ENCODE measurements around the gene VSIG2. TPM values are rescaled to one million over a fixed set of nuclear protein-coding genes. Genes with fewer than 3 reads are reported as not detected.

VSIG2 gene
- total RNA-seq, 4 donors from 2014 or later: not detected

DNA sequence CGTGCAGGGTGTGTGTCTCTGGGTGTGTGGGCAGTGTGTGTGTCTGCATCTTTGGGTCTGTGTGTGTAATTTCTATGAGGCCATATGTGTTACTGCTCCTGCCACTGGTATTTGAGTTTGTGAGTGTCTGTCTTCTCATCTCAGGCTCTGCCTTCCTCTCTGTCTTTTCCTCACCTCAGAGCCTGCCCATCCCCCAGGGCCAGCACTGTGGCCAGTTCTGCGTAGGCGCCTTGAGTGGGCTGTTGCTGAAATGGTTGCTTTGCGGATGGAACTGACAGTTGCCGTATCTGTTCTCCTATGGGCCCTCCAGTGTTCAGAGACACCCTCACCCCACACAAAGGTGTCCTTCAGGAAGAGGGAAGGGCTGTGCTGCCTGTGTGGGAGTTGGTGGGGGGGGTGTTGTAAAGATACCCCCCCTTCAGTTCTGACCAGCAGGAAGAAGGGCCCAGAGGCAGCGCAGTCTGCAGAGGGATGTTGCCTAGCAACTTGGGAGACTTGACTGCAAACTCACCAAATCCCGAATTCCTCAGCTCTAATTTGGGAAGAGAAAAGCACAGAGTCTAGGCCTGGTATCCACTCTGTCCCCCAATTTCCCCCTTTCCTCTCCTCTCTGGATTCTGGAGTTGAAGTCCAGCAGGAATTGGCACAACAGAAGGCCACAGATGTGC lies 14.3 kb downstream of the VSIG2 start:
- Histone ChIP-seq H3K27ac (no peak overlapping the region), H3K4me1 (peaks cover 0 to 14% (median 9%) of the 10 kb centered on the region in 4 donors), H3K9me3 (no peaks in the 10 kb centered on the region), H3K36me3 (no peaks in the 10 kb centered on the region), H3K4me3 (no peak overlapping the region), H3K27me3 (no peaks in the 10 kb centered on the region)
- TF ChIP-seq CTCF (IDR thresholded peaks at IDR 0.05) (no peak), POLR2A (IDR thresholded peaks at IDR 0.05) (no peak)
- DNase-seq: no peak

DNA sequence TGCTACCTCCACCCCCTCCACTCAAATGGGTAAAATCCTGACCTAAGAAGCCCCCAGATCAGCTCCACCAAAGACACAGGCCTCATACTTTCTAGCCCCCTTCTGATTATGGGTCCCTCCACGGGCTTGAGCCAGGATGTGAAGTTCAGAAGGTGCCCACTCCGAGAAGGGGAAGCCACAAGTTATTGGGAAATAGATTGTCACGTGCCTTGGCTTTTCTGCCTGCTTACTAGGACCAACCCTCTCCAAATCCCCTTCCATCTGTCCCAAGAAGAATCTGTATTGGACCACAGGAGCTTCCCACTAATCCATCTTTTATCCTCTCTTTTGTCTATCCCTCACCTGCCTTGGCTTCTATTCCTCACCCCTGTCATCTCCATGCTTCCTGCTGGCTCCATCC lies 15.3 kb downstream of the VSIG2 start:
- no peaks in the 10 kb centered on the region for H3K9me3 ChIP-seq
- no peaks in the 10 kb centered on the region for H3K27me3 ChIP-seq
- H3K36me3 ChIP-seq: no peaks in the 10 kb centered on the region

GRCh38 chr11:124732230-124732629 lies 19.8 kb downstream of the VSIG2 start:
- Histone ChIP-seq H3K36me3 (no peaks in the 10 kb centered on the region), H3K4me3 (no peak overlapping the region), H3K4me1 (no peaks in the 10 kb centered on the region), H3K27me3 (no peaks in the 10 kb centered on the region), H3K9me3 (no peaks in the 10 kb centered on the region), H3K27ac (no peak overlapping the region)
- TF ChIP-seq POLR2A (IDR thresholded peaks at IDR 0.05): no peak
- no peak for TF ChIP-seq CTCF (IDR thresholded peaks at IDR 0.05)
- no peak for DNase-seq

More for the DNA sequence above, 15.3 kb downstream of the VSIG2 start:
- Histone ChIP-seq H3K4me3 (no peak overlapping the region), H3K27ac (no peak overlapping the region), H3K4me1 (peaks cover 0 to 14% (median 9%) of the 10 kb centered on the region in 4 donors)
- no peak for TF ChIP-seq CTCF (IDR thresholded peaks at IDR 0.05)
- no peak for TF ChIP-seq POLR2A (IDR thresholded peaks at IDR 0.05)
- no peak for DNase-seq

GRCh38 chr11:124729571-124729970 lies 22.5 kb downstream of the VSIG2 start:
- Histone ChIP-seq H3K27me3 (no peaks in the 10 kb centered on the region), H3K4me1 (peaks cover 0 to 10% (median 2%) of the 10 kb centered on the region in 4 donors), H3K4me3 (no peak overlapping the region), H3K27ac (no peak overlapping the region), H3K9me3 (no peaks in the 10 kb centered on the region), H3K36me3 (no peaks in the 10 kb centered on the region)
- no peak for TF ChIP-seq POLR2A (IDR thresholded peaks at IDR 0.05)
- no peak for TF ChIP-seq CTCF (IDR thresholded peaks at IDR 0.05)
- no peak for DNase-seq

- no peak for DNase-seq
- no peaks in the 10 kb centered on the region for H3K27me3 ChIP-seq
- no peak overlapping the region for H3K27ac ChIP-seq
- H3K9me3 ChIP-seq: no peaks in the 10 kb centered on the region
- no peak for TF ChIP-seq CTCF (IDR thresholded peaks at IDR 0.05)
- TF ChIP-seq POLR2A (IDR thresholded peaks at IDR 0.05): no peak
- H3K36me3 ChIP-seq: no peaks in the 10 kb centered on the region
- peaks cover 0 to 10% (median 2%) of the 10 kb centered on the region in 4 donors for H3K4me1 ChIP-seq
- no peak overlapping the region for H3K4me3 ChIP-seq
Observed at GRCh38 chr11:124728134-124728533, 23.9 kb downstream of the VSIG2 start.
